HCT116 (cell line): ENCODE measurements around the gene CNTN5.

Source experiments
- CTCF ChIP-seq, 3 experiments: fragments of 200-600 bp in 1 of 3; sonication (generic) in 1 of 3; IDR thresholded peaks in 2 of 3; conservative IDR thresholded peaks in 1 of 3; 2 replicates each; pipeline ENCODE4 v1.5.1; 2012 to 2017; ENCODE audit warnings: low read depth in 2 of 3, low read length in 2 of 3, antibody characterized with exemption in 1 of 3, borderline replicate concordance in 1 of 3, control low read depth in 1 of 3, mild to moderate bottlenecking in 1 of 3, mixed read lengths in 1 of 3, mixed run types in 1 of 3, moderate library complexity in 1 of 3; ENCODE audit not compliant: insufficient read depth in 1 of 3
- EGR1 ChIP-seq: IDR thresholded peaks from 2 replicates; pipeline ENCODE4 v1.6.1; 2012; ENCODE audit warnings: low read depth
- MAX ChIP-seq: IDR thresholded peaks from 2 replicates; pipeline ENCODE4 v1.6.1; 2012
- POLR2A ChIP-seq: IDR thresholded peaks from 2 replicates; pipeline ENCODE4 v1.7.0; 2011; ENCODE audit warnings: borderline replicate concordance; ENCODE audit not compliant: insufficient read depth, insufficient read length; ENCODE audit errors: extremely low read depth
- POLR2AphosphoS5 ChIP-seq: IDR thresholded peaks from 2 replicates; pipeline ENCODE4 v1.6.1; 2011; ENCODE audit warnings: mild to moderate bottlenecking, low read depth, low read length, moderate library complexity
- SP1 ChIP-seq: IDR thresholded peaks from 2 replicates; pipeline ENCODE4 v1.6.1; 2012; ENCODE audit warnings: low read depth

- TF ChIP-seq CTCF (IDR thresholded peaks at IDR 0.05 in 2 of 3, conservative IDR thresholded peaks at IDR 0.05 in 1 of 3; ENCODE audit: borderline replicate concordance in 1 of 3, insufficient read depth in 1 of 3, low read depth in 2 of 3, low read length in 2 of 3), result no peak
- TF ChIP-seq POLR2A, result no peak
- TF ChIP-seq SP1, result no peak
- no peak for TF ChIP-seq POLR2AphosphoS5
- TF ChIP-seq MAX, result no peak
- TF ChIP-seq EGR1, result no peak
These were observed 688.4 kb downstream of the CNTN5 start for GRCh38 chr11:99708928-99709672.
